Stimulated activated CD4-positive, alpha-beta T cell treated with anti-CD3 and anti-CD28 coated beads, TNF-alpha, amount 100 ng/mL, for 4 hours (primary cell): ENCODE results near the gene AKNA.

Experiments
- DNase-seq, 3 experiments: peaks; one replicate each; pipeline ENCODE4 v3.0.0-alpha.2; 2020; ENCODE audit warnings: low read depth in 3 of 3

The AKNA gene

GRCh38 chr9:114387680-114388356, at the start of gene AKNA:
Gene AKNA, minus strand, starts transcription at chr9:114387982. Its CDS starts 6,649 bp downstream, at chr9:114381333.
- DNase-seq, result peak; percentile 60 to 72 (median 68)

GRCh38 chr9:114437401-114437893, 49.7 kb upstream of the AKNA start:
- no peak for DNase-seq

GRCh38 chr9:114434878-114435311, 47.1 kb upstream of the AKNA start:
- no peak for DNase-seq

GRCh38 chr9:114433720-114434255, 46.0 kb upstream of the AKNA start:
- DNase-seq, result no peak

GRCh38 chr9:114433086-114433485, 45.3 kb upstream of the AKNA start:
- no peak for DNase-seq

GRCh38 chr9:114432323-114433067, 44.7 kb upstream of the AKNA start:
- DNase-seq, result no peak

- DNase-seq, result no peak
Observed at GRCh38 chr9:114431770-114432169, 44.0 kb upstream of the AKNA start.

- DNase-seq, result no peak
Observed at GRCh38 chr9:114431003-114431402, 43.2 kb upstream of the AKNA start.

GRCh38 chr9:114430457-114430856, 42.7 kb upstream of the AKNA start:
- DNase-seq, result no peak

GRCh38 chr9:114429488-114429887, 41.7 kb upstream of the AKNA start:
- DNase-seq, result no peak

- no peak for DNase-seq
Observed at GRCh38 chr9:114428466-114428865, 40.7 kb upstream of the AKNA start.

- no peak for DNase-seq
Observed at GRCh38 chr9:114427644-114428043, 39.9 kb upstream of the AKNA start.

- no peak for DNase-seq
Observed at GRCh38 chr9:114426046-114426948, 38.5 kb upstream of the AKNA start.

GRCh38 chr9:114425126-114425525, 37.3 kb upstream of the AKNA start:
- DNase-seq, result no peak

GRCh38 chr9:114424126-114424525, 36.3 kb upstream of the AKNA start:
- DNase-seq, result no peak

GRCh38 chr9:114423181-114423580, 35.4 kb upstream of the AKNA start:
- DNase-seq, result no peak

GRCh38 chr9:114421147-114421546, 33.4 kb upstream of the AKNA start:
- no peak for DNase-seq

- DNase-seq, result no peak
Observed at GRCh38 chr9:114419796-114420195, 32.0 kb upstream of the AKNA start.

- DNase-seq, result no peak
Observed at GRCh38 chr9:114418053-114418452, 30.3 kb upstream of the AKNA start.

GRCh38 chr9:114417511-114417910, 29.7 kb upstream of the AKNA start:
- no peak for DNase-seq

GRCh38 chr9:114416906-114417305, 29.1 kb upstream of the AKNA start:
- no peak for DNase-seq

- DNase-seq, result no peak
Observed at GRCh38 chr9:114416290-114416689, 28.5 kb upstream of the AKNA start.
